Vagina (tissue), 2 donors: ENCODE results near the gene DCHS1. TPM values are rescaled to one million over a fixed set of nuclear protein-coding genes. Genes with fewer than 3 reads are reported as not detected.
A peak's percentile ranks its signal among the peaks of the same experiment; 100 is the strongest.

ENCODE experiments used
- DNase-seq, 2 donors: peaks; one replicate each; pipeline ENCODE4 v3.0.0-alpha.2; 2017; ENCODE audit errors: extremely low spot score in 2 of 2
- H3K27ac ChIP-seq: fragments of 200-600 bp; sonication (generic); one replicate; pipeline ENCODE4 v1.5.1; 2019
- H3K27me3 ChIP-seq: fragments of 200-600 bp; sonication (generic); one replicate; pipeline ENCODE4 v1.5.1; 2019
- H3K36me3 ChIP-seq, 2 donors: fragments of 200-600 bp; sonication (generic); one replicate each; pipeline ENCODE4 v1.5.1; 2017 to 2019
- H3K4me1 ChIP-seq: fragments of 200-600 bp; sonication (generic); one replicate; pipeline ENCODE4 v1.5.1; 2019
- H3K4me3 ChIP-seq, 2 donors: fragments of 200-600 bp; sonication (generic); 1 replicate in 1 of 2; 2 replicates in 1 of 2; pipeline ENCODE4 v1.5.1; 2016 to 2019
- H3K9me3 ChIP-seq: fragments of 200-600 bp; sonication (generic); one replicate; pipeline ENCODE4 v1.5.1; 2019
- CTCF ChIP-seq, 3 experiments: fragments of 450-650 bp in 2 of 3; fragments of 200-600 bp in 1 of 3; sonication (generic) in 1 of 3; IDR thresholded peaks; one replicate each; pipeline ENCODE4 v1.5.1; 2017 to 2019; ENCODE audit warnings: antibody characterized with exemption in 3 of 3, mild to moderate bottlenecking in 2 of 3, moderate library complexity in 2 of 3
- POLR2A ChIP-seq, 2 donors: fragments of 450-650 bp; IDR thresholded peaks; one replicate each; pipeline ENCODE4 v1.6.1; 2017; ENCODE audit warnings: antibody characterized with exemption in 2 of 2, mild to moderate bottlenecking in 2 of 2, moderate library complexity in 2 of 2
- POLR2AphosphoS5 ChIP-seq, 2 donors: sonication (generic); formaldehyde crosslinking; IDR thresholded peaks; one replicate each; pipeline ENCODE4 v1.9.0; 2017; ENCODE audit warnings: antibody characterized with exemption in 2 of 2, mild to moderate bottlenecking in 2 of 2, low read depth in 1 of 2; ENCODE audit not compliant: insufficient read depth in 1 of 2
- intact Hi-C: fragments of 100-400 bp; cut with DNase I; formaldehyde crosslinking; loops from one replicate; pipeline ENCODE4 v1.15.1; 2023
- total RNA-seq: library from RNA; depleted of rRNA; stranded (reverse); fragments of >200 nt; gene quantifications from one replicate; pipeline ENCODE4 v1.2.3, GENCODE V29; 2016

Gene DCHS1
- total RNA-seq, 1 donor from 2014 or later: 28.7 TPM

- Histone ChIP-seq H3K4me1 (peaks cover 17% of the 10 kb centered on the region), H3K27me3 (no peaks in the 10 kb centered on the region), H3K9me3 (no peaks in the 10 kb centered on the region), H3K4me3 (peak overlapping the region; percentile 57 to 72), H3K27ac (peak overlapping the region; percentile 92), H3K36me3 (no peaks in the 10 kb centered on the region)
- intact Hi-C loops: loop anchor here (10.0 kb wide), 1 partner anchor 50 kb away; the partner anchor contains the start of genes ILK and RRP8
- DNase-seq: no peak
- TF ChIP-seq POLR2AphosphoS5 (IDR thresholded peaks at IDR 0.05; ENCODE audit: insufficient read depth in 1 of 2, low read depth in 1 of 2) (no peak), CTCF (IDR thresholded peaks at IDR 0.05) (no peak), POLR2A (IDR thresholded peaks at IDR 0.05) (no peak)
These were observed 1.2 kb downstream of the DCHS1 start for GRCh38 chr11:6654281-6655019.

- no peaks in the 10 kb centered on the region for H3K9me3 ChIP-seq
- peaks cover 17% of the 10 kb centered on the region for H3K4me1 ChIP-seq
- DNase-seq: no peak
- no peak overlapping the region for H3K4me3 ChIP-seq
- peak overlapping the region; percentile 92 for H3K27ac ChIP-seq
- intact Hi-C loops: loop anchor here (10.0 kb wide), 1 partner anchor 49 kb away; the partner anchor contains the start of genes ILK and RRP8
- no peak for TF ChIP-seq POLR2A (IDR thresholded peaks at IDR 0.05)
- no peak for TF ChIP-seq CTCF (IDR thresholded peaks at IDR 0.05)
- TF ChIP-seq POLR2AphosphoS5 (IDR thresholded peaks at IDR 0.05; ENCODE audit: insufficient read depth in 1 of 2, low read depth in 1 of 2): no peak
- H3K36me3 ChIP-seq: no peaks in the 10 kb centered on the region
- H3K27me3 ChIP-seq: no peaks in the 10 kb centered on the region
These were observed 2.0 kb downstream of the DCHS1 start for GRCh38 chr11:6653656-6654055.

GRCh38 chr11:6653097-6653496 is 2.5 kb downstream of the DCHS1 start:
- Histone ChIP-seq H3K36me3 (no peaks in the 10 kb centered on the region), H3K4me3 (no peak overlapping the region), H3K27ac (no peak overlapping the region), H3K27me3 (no peaks in the 10 kb centered on the region), H3K9me3 (no peaks in the 10 kb centered on the region), H3K4me1 (peaks cover 17% of the 10 kb centered on the region)
- intact Hi-C loops: loop anchor here (10.0 kb wide), 1 partner anchor 48 kb away; the partner anchor contains the start of genes ILK and RRP8
- DNase-seq: no peak
- no peak for TF ChIP-seq CTCF (IDR thresholded peaks at IDR 0.05)
- no peak for TF ChIP-seq POLR2A (IDR thresholded peaks at IDR 0.05)
- TF ChIP-seq POLR2AphosphoS5 (IDR thresholded peaks at IDR 0.05; ENCODE audit: insufficient read depth in 1 of 2, low read depth in 1 of 2): no peak

- Histone ChIP-seq H3K4me1 (peaks cover 24% of the 10 kb centered on the region), H3K36me3 (no peaks in the 10 kb centered on the region), H3K4me3 (no peak overlapping the region), H3K27me3 (no peaks in the 10 kb centered on the region), H3K9me3 (no peaks in the 10 kb centered on the region), H3K27ac (no peak overlapping the region)
- TF ChIP-seq POLR2A (IDR thresholded peaks at IDR 0.05): no peak
- no peak for TF ChIP-seq CTCF (IDR thresholded peaks at IDR 0.05)
- DNase-seq: no peak
- intact Hi-C loops: loop anchor here (10.0 kb wide), 1 partner anchor 47 kb away; the partner anchor contains the start of genes ILK and RRP8
These were observed 3.4 kb downstream of the DCHS1 start for GRCh38 chr11:6652182-6652581.

GRCh38 chr11:6650980-6651379 is 4.6 kb downstream of the DCHS1 start:
- peak overlapping the region; percentile 23 for H3K27ac ChIP-seq
- intact Hi-C loops: loop anchor here (10.0 kb wide), 1 partner anchor 46 kb away; the partner anchor contains the start of genes ILK and RRP8
- H3K27me3 ChIP-seq: no peaks in the 10 kb centered on the region

More at GRCh38 chr11:6650980-6651379, 4.6 kb downstream of the DCHS1 start:
- TF ChIP-seq CTCF (IDR thresholded peaks at IDR 0.05): no peak
- TF ChIP-seq POLR2A (IDR thresholded peaks at IDR 0.05): no peak
- TF ChIP-seq POLR2AphosphoS5 (IDR thresholded peaks at IDR 0.05; ENCODE audit: insufficient read depth in 1 of 2, low read depth in 1 of 2): no peak
- no peaks in the 10 kb centered on the region for H3K9me3 ChIP-seq
- no peaks in the 10 kb centered on the region for H3K36me3 ChIP-seq
- H3K4me1 ChIP-seq: peaks cover 36% of the 10 kb centered on the region
- no peak overlapping the region for H3K4me3 ChIP-seq
- no peak for DNase-seq
